ENCODE data around the gene ZNHIT2.

DNA sequence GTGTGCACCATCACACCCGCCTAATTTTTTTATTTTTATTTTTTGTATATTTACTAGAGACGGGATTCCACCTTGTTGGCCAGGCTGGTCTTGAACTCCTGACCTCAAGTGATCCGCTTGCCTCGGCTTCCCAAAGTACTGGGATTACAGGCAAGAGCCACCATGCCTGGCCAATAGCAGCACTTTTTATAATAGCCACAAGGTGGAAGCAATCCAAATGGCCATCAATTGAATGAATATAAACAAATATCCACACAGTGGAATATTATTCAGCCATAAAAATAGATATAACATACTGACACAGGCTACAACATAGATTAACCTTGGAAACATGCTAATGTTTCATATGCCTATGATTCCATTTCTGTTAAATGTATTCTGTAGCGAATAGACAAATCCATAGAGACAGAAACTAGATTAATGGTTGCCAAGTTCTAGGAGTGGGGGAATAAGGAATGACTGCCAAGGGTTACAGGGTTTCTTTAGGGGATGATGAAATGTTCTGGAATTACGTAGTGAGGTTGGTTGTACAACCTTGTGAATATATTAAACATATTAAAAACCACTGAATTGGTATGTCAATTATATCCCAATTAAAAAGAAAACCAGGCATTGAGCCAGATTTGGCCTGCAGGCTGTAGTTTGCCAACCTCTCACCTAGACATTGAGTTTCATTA, 16.7 kb downstream of the ZNHIT2 start:
- no peak for TF ChIP-seq POLR2A (IDR thresholded peaks at IDR 0.05)
- TF ChIP-seq, protein P1, sequence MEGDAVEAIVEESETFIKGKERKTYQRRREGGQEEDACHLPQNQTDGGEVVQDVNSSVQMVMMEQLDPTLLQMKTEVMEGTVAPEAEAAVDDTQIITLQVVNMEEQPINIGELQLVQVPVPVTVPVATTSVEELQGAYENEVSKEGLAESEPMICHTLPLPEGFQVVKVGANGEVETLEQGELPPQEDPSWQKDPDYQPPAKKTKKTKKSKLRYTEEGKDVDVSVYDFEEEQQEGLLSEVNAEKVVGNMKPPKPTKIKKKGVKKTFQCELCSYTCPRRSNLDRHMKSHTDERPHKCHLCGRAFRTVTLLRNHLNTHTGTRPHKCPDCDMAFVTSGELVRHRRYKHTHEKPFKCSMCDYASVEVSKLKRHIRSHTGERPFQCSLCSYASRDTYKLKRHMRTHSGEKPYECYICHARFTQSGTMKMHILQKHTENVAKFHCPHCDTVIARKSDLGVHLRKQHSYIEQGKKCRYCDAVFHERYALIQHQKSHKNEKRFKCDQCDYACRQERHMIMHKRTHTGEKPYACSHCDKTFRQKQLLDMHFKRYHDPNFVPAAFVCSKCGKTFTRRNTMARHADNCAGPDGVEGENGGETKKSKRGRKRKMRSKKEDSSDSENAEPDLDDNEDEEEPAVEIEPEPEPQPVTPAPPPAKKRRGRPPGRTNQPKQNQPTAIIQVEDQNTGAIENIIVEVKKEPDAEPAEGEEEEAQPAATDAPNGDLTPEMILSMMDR (IDR thresholded peaks at IDR 0.05): no peak
